ENCODE data around the gene PPID. TPM values are rescaled to one million over a fixed set of nuclear protein-coding genes. Genes with fewer than 3 reads are reported as not detected.

The PPID gene
- total and polyA plus RNA-seq, 9 of the 15 experiments (the other 6 are each of a cell fraction or from before 2014, with no cell fraction given): 46.5 to 160 (median 98.6) TPM

- no peak for TF ChIP-seq CCAR2 (IDR thresholded peaks at IDR 0.05; ENCODE audit: low read depth, low read length)
- TF ChIP-seq NR1H2 (CRISPR knock-in tag; IDR thresholded peaks at IDR 0.05): no peak
- TF ChIP-seq LEF1 (IDR thresholded peaks at IDR 0.05): no peak
- TF ChIP-seq RBBP5 (IDR thresholded peaks at IDR 0.05; ENCODE audit: borderline replicate concordance, insufficient read depth, low read length, poor library complexity, severe bottlenecking): no peak
- no peak for TF ChIP-seq NCOA4 (IDR thresholded peaks at IDR 0.05; ENCODE audit: partially characterized antibody)
- TF ChIP-seq PTRF (tag; IDR thresholded peaks at IDR 0.05): no peak
- TF ChIP-seq ZNF561 (CRISPR knock-in tag; conservative IDR thresholded peaks at IDR 0.05): no peak
- TF ChIP-seq SMARCB1 (IDR thresholded peaks at IDR 0.05; ENCODE audit: insufficient read length, low read depth): no peak
- peak; percentile 92 for TF ChIP-seq SAFB (IDR thresholded peaks at IDR 0.05; ENCODE audit: borderline replicate concordance, low read depth, low read length)
- no peak for TF ChIP-seq ATF1 (CRISPR knock-in tag; IDR thresholded peaks at IDR 0.05)
- peak; percentile 32; the same call in 1 of the 2 replicates for TF ChIP-seq ATF1 (tag; IDR thresholded peaks at IDR 0.05)
- TF ChIP-seq FUS (optimal IDR thresholded peaks at IDR 0.05; ENCODE audit: low read depth, low read length): no peak
- TF ChIP-seq ZFP91 (CRISPR knock-in tag; IDR thresholded peaks at IDR 0.05): peak; percentile 89
- 0 out of 2 replicates have a peak, but pooled peaks have one; percentile 12 for TF ChIP-seq TFAP4 (CRISPR knock-in tag; IDR thresholded peaks at IDR 0.05; ENCODE audit: borderline replicate concordance)
- TF ChIP-seq CHAMP1 (IDR thresholded peaks at IDR 0.05): no peak
- peak; percentile 51 for TF ChIP-seq SAP30 (IDR thresholded peaks at IDR 0.05; ENCODE audit: borderline replicate concordance, insufficient read depth, low read depth, low read length, poor library complexity, severe bottlenecking)
- TF ChIP-seq, protein P1, sequence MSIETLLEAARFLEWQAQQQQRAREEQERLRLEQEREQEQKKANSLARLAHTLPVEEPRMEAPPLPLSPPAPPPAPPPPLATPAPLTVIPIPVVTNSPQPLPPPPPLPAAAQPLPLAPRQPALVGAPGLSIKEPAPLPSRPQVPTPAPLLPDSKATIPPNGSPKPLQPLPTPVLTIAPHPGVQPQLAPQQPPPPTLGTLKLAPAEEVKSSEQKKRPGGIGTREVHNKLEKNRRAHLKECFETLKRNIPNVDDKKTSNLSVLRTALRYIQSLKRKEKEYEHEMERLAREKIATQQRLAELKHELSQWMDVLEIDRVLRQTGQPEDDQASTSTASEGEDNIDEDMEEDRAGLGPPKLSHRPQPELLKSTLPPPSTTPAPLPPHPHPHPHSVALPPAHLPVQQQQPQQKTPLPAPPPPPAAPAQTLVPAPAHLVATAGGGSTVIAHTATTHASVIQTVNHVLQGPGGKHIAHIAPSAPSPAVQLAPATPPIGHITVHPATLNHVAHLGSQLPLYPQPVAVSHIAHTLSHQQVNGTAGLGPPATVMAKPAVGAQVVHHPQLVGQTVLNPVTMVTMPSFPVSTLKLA (conservative IDR thresholded peaks at IDR 0.05): peak in 1 of 2 experiments; percentile 30; a peak in 1 of 4 replicates
- 0 out of 4 replicates have a peak, but pooled peaks of 1 of the 2 experiments have one; percentile 19 for TF ChIP-seq NRF1 (conservative IDR thresholded peaks at IDR 0.05 in 1 of 2, IDR thresholded peaks at IDR 0.05 in 1 of 2)
- TF ChIP-seq MTA3 (IDR thresholded peaks at IDR 0.05; ENCODE audit: borderline replicate concordance): peak; percentile 57; the same call in 1 of the 2 replicates
- no peak for TF ChIP-seq ZNF175 (CRISPR knock-in tag; IDR thresholded peaks at IDR 0.05; ENCODE audit: low read depth)
- TF ChIP-seq SMAD4 (CRISPR knock-in tag; conservative IDR thresholded peaks at IDR 0.05): peak; percentile 86
- TF ChIP-seq ZNF668 (CRISPR knock-in tag; IDR thresholded peaks at IDR 0.05): no peak
Observed at GRCh38 chr4:158768555-158769174, 45.5 kb upstream of the PPID start, which contains the start of gene FNIP2 (continued).
